ENCODE measurements around the gene SF3A1.

Gene SF3A1

DNA sequence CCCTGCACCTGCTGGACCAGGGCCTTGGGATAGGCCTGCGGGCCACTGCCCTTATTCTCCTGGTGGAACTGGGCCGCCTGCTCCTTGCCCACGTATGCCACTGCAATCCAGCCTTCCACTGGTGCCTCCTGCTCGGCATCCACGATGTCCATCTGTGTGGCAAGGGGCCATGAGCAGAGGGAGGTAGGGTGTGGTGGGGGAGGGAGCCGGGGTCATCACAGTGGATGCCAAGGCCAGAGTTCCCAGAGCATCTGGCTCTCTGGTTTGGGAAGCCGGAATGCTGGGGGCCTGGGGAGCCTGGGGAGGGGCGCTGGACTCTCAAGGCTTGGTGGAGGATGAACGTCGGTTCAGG lies 29.9 kb upstream of the SF3A1 start:
- no peak for DNase-seq

DNA sequence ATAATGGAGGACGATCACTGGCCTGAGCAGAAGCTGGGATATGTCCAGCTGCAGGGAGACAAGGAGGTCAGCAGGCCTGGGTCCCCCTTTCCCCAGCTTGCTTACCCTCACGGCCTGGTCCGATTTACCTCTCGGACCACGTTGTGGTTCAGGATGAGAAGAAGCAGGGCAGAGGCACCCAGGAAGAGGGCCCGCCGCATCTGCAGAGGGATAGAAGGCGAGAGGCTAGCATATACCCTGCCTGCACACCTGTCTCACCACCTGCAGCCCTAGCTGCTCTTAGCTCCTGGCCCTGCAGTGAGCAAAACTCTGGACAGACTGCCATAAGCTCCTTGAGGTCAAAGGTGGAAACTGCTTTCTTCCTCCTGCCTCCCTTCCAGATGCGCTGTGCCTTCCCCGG lies 29.2 kb upstream of the SF3A1 start:
- no peak for DNase-seq

DNA sequence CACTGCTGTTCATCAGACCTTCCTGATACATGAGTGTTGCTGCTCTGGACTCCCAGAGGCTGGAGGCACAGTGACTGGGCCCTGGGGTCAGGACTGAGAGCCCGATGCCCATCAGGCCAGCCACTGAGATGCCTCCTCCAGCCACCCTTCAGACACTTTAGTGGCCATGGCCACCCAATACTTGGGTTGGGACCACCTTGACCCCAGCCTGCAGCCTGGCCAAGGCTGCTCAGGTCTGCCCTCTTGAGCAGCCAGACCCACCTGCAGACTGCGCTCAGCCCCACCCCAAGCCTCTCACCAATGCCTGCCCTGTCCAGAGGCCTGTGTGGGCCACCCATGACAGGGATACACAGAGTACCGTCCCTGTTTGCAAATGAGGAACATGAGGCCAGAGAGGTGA lies 26.4 kb upstream of the SF3A1 start:
- no peak for DNase-seq

DNA sequence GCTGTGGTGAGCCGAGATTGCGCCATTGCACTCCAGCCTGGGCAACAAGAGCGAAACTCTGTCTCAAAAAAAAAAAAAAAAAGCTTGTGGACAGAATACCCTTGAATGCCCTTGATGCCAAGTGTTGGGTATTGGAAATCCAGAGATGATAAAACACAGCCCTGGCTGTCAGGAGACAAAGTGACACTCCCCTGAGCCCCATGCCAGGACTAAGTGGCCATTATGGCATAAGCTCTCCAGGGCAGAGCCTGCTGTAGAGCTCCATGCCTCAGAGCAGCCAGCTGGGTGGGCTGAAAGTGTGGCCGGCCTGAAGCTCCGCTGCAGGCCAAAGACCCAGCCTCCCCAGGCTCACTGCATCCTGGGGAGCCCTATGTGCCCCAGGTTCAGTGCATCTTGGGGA lies 25.6 kb upstream of the SF3A1 start:
- no peak for DNase-seq

DNA sequence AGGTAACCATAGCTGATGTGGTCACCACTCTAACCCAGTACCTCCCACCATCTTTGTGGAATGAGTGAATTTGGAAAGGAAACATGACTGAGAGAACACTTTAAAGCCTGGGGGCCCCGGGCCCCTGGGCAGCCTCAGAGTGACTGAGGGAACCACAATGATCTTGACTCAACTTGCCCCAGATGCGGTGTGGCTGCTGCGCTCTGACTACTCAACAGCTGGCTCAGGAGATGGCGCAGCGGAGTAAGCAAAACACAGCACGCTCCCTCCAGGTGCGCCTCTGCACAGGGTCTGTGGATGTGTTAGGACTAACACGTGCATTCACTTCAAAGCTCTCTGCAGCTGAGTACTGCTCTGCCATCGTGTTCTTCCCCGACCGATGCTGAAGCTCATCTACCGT lies 24.6 kb upstream of the SF3A1 start:
- DNase-seq, result no peak

DNA sequence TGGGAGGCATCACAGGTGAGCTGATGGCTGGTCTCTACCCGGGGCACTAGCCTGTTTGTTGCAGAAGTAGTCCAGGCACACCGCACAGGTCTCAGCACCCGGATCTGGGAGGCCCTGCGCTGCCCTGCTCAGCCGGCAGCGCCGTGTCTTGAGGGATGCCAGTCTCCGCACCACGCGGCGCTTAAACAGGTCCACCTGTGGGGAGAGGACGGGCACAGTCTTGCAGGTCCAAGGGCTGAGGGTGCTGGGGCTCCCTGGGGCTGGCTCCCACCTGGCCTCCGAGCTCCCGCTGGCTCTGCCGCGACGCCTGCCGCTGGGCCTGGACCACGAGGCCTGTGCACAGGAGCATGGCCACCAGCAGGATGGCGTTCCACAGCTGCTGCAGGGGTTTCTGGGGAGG lies 23.3 kb upstream of the SF3A1 start:
- no peak for DNase-seq

DNA sequence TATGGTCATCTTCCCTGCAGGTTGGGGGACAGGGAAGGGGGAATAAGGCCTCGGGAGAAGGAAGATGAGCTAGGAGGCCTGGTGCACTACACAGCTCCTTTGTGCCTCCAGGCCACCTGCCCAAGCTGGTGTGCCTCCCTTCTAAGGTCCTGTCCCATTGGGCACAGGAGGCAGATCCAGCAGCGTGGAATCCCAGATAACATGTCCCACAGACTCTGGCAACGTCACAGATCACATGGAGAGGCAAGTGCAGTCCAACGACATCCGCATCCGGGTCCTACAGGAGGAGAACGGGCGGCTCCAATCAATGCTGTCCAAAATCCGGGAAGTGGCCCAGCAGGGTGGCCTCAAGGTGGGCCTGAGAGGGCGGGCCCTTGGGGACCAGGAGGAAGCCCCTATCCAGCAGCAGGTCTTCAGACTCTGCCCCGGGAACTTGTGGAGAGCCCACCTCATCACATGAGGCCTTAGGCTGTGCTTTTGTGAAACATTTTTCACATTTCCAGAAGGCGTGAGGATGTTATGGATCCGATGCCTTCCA lies 18.7 kb upstream of the SF3A1 start:
- no peak for DNase-seq

DNA sequence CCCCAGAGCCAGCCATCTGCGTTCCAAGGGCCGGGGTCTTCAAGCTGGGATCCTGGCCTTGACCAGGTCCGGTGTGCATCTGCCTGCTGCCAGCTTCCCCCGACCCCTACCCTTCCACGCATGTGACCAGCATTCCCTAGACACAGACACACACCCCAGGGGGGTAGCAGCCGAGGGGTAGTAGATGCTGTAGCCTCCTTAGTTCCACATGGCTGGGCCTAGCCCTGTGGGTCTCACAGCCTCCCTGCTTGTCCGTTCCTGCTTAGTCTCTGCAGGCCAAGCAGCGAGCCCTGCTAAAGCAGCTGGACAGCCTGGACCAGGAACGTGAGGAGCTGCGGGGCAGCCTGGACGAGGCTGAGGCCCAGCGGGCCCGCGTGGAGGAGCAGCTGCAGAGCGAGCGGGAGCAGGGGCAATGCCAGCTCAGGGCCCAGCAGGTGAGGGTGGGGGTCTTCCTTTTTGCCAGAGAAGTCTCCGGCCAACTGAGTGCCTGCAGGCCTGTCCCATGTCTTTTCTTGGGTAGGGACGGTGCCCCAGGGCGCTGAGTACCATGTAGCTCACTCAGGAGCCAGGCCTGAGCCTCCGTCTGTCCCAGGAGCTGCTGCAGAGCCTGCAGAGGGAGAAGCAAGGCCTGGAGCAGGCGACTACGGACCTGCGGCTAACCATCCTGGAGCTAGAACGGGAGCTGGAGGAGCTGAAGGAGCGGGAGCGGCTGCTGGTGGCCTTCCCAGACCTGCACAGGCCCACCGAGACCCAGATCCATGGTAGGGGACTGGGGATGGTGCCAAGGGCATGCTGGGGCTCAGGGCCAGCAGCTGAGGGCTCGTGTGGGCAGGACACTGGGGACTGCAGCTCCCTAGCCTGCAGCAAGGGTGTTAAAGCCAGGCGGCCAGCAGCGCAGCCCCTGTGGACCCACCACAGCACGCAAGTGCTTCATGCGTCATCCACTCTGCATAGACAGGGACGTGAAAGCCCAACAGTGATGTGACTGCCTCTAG lies 16.9 kb upstream of the SF3A1 start:
- no peak for DNase-seq

DNA sequence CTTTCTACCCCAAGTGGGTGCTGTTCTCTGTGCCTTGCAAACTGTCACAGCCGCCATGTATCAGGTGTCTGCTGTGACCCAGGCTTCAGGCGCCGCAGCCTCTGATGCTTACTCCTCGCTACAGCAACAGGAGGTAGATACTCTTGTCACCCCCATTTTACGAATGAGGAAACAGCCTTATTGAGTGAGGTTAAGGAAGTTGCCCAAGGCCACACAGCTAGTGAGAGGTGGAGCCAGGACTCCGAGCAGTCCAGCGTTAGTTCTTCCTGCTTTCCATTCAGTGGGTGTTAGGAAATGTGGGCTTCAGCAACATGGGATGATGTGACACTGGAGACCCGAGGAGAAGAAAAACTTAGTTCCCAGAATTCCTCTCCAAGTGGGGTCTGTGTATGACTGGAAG lies 16.2 kb upstream of the SF3A1 start:
- DNase-seq, result no peak

DNA sequence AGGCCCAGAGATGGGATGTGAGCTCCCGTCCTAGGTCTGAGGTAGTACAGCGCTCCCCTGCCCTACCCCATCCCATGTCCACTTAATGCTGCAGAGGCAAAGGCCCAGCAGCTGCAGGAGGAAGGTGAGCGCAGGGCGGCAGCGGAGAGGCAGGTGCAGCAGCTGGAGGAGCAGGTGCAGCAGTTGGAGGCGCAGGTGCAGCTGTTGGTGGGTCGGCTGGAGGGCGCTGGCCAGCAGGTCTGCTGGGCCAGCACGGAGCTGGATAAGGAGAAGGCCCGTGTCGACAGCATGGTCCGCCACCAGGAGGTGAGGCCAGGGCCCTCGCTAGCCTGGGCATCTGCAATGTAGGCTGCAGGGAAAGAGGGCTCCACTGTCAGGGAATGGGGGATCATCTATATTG lies 15.3 kb upstream of the SF3A1 start:
- DNase-seq, result no peak

DNA sequence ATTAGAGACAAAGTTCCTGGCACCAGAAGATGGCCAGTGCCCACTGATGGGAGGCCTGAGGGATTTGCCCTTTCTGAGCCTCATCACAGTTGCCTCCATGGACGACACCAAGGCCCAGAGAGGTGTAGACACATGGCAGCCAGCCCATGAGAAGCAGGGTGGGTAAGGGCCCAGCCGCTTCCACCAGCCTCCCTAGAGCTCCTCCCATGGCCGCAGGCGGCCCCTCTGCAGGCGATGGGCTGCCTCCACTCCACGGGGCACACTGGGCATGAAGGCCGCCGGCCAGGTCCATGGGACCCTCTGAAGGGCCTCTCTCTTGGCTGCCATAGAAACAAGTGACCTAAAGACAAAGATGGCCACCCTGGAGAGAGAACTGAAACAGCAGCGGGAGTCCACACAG lies 14.6 kb upstream of the SF3A1 start:
- no peak for DNase-seq

DNA sequence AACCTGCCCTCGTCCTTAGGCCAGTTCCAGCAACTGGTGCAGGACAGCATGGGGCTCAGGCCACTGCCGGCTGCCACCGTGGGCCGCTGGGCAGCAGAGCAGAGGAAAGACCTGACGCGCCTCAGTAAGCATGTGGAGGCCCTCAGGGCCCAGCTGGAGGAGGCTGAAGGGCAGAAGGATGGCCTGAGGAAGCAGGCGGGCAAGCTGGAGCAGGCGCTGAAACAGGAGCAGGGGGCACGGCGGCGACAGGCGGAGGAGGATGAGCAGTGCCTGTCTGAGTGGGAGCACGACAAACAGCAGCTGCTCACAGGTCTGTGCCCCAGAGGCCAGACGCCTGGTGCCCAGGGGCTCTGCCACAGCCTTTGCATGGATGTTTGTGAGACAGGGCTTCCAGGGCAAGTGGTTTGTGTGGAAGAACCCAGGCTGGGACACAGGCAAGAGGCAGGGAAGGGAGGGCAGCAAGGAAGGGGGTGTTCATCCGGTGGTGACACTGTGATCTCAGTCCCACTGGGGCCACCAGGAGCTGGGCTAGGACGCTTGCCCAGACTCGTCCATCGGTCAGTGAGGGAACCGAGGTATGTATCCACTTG lies 14.0 kb upstream of the SF3A1 start:
- no peak for DNase-seq

DNA sequence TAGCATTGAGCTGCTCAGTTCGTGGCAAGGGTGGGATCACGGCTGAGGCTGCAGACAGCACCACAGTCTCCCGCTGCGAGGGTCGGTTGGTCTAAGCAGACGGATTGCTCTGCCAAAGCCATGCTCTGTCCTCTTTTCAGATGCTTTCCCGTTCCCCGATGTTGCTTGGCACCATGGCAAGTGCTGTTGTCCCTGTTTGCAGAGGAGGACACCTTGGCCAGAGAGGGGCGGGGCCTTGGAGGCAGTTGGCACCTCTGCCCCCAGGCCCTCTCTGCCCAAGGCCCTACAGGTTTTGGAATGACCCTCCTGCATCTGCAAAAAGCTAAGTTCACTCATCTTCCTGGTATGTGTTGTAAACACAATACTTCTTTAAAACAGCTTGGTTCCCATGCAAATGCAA lies 11.7 kb upstream of the SF3A1 start:
- no peak for DNase-seq

DNA sequence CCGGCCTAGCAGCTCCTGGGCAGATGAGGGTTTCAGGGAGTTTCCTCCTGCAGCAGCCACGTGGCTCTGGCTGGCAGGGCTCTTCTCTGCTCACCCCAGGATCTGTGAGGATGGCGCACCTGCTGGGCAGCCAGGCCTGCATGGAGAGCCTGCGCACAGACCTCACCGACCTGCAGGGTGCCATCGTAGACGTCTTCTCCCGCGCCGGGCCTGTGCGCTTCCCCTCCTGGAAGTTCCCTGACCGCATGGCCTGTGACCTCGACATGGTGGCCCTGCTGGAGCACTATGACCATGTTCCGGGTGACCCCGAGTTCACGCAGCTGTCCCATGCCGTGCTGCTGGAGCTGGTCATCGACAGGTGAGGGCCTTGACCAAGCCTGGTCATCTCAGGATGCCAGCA lies 9.2 kb upstream of the SF3A1 start:
- DNase-seq, result no peak

DNA sequence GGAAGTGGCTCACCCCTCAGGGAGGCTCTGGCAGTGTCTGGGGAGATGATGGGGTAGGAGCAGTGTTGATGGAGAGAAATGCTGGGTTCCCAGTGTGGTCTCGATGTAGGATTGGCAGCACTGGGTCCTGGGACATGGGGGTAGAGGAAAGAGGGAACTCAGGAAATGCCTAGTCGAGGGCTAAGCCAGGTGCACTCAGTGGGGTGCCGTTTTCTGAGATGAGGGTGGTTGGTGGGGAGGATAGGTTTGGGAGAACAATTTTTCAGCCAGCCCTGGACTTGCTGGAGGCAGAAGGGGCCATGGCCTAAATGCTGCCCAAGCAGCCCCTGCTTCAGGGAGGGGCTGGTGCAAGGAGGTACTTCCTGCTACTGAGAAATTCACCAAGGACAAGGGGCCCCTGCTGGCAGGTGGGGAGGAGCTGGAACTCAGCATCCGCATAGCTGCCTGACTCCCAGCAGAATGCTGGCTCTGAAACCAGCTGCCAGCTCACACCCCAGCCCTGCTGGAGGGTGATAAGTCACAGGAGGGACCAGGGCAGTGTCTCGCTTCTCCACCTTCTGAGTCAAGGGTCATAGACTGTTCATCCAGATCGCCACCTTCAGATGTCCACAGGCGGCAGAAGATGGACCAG lies 6.1 kb upstream of the SF3A1 start:
- DNase-seq, result no peak

DNA sequence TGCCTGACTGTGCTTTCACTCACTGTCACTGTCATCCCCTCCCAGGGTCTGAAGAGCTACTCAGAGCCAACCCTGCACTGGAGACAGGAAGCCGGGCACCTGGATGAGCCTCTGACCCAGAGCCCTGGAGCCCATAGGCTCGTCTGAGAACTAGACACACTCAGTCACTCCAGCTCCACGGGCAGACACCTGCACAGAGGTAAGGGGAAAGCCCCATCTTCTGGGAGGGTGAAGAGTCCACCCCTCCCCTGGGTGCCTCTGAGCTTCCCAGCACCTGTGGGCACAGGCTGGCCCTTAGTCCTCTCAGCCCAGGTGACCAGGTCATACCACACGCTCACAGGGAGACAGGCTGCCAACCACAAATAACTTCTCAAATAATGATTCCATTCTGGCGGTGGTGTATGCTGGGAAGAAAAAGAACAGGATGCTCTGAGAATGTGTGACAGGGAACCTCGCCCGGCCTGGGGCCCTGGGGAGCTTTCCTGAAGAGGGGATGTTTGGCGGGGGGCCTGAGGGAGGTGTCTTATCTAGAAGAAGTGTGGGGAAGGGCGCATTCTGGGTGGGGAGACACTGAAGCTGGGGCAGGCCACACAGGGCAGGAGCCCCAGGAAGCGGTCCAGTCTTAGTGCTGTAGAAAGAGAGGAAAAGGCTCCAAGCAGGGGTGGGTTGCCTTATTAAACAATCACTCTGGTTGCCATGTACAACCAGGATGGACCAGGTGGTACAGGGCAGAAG lies 5.4 kb upstream of the SF3A1 start:
- no peak for DNase-seq

DNA sequence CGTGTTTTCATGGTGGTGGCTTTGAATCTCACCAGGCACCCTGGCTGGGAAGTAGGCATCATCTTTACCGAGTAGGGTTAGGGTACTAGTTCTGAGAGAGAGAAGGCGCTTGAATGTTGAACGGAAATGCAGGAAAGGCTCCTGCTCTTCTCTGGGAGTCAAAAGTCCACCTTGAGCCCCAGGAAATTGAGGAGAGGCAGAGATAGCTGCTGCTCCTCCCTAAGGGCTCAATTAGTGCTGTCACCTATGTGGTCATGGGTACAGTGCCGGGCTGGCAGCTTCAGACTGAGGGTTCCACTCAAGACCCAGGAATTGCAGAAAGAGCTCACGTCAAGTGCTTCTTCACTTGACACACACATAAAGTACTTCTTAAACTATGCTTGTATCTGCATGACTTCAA lies 1.8 kb upstream of the SF3A1 start:
- DNase-seq, result no peak

DNA sequence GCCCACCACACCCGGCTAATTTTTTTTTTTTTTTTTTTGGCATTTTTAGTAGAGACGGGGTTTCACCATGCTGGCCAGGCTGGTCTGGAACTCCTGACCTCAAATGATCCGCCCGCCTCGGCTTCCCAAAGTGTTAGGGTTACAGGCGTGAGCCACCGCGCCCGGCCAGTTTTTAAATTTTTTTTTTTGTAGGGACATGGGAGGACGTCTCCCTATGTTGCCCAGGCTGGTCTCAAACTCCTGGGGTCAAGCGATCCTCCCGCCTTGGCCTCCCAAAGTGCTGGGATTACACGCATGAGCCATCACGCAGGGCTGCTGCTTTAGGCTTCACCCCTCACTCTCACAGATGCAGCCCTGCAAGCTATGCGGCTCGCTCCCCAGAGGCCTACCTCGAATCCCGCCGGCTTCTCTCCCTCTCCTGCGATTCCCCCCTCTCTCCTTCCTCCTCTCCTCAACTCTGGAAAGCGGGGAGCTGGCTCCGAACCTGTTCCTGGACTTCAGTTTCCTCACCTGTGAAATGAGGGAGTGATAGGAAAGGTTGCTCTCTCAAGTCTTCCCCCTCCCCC lies 1.0 kb upstream of the SF3A1 start:
- DNase-seq, result no peak

DNA sequence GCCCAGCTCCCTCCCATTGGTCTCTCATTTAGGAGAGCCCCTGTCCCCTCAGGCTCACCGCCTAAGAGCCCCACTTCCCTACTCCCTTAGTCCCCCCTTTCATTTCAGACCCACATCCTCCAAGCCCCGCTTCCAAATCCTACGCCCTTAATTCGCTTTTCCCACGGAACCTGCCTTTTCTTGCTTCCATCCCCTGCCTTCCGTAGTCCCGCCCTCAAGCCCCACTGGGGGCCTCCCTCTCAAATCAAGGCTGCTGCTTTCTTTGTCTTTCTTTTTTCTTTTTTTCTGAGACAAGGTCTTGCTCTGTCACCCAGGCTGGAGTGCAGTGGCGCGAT lies 509 bp upstream of the SF3A1 start:
- DNase-seq, result no peak

DNA sequence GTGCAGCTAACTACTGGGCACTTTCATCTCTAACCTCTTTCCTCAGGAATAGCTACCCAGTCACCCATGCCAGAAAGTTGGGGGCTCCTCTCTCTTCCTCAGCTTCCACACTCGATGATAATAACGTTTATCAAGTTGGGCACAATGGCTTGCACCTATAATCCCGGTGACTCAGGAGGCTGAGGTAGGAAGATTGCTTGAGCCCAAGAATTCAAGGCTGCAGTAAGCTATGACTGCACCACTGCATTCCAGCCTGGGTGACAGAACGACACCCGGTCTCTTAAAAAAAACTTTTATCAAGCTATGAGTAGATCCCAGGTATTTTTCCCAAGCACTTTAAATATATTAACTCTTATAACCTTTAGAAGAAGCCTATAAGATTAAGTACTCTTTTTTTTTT lies 2.0 kb downstream of the SF3A1 start:
- no peak for DNase-seq

DNA sequence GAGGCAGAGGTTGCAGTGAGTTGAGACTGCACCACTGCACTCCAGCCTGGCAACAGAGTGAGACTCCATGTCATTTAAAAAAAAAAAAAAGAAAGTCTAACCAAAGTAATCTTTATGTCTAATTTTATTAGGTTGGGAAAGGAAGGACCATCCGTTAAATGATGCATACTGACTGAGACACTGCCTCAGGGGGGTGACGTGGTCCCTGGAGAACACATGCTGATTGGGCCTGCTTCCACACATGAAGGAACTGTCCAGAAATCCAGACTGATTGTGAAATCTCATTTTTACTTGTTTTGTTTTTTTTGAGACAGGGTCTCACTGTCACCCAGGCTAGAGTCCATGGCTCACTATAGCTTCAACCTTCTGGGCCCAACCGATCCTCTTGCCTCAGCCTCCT lies 5.5 kb downstream of the SF3A1 start:
- no peak for DNase-seq

DNA sequence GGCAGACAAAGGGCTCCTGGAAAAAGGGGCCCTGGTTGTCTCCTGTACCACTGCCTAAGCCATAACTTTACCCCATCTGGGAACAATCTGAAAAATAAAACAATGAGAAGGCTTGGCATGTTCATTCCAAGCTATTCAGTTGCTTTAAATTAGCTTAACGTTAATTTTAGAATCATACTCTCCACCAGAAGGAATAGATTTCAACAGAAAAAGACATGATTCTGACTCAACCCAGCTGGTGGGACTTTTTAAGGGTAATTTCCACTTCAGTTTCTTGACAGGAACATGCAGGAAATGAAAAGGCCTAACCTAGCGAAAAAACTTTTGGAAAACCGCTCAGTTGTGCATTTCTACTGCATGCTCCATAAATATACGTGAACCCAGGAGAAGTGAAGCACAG lies 7.9 kb downstream of the SF3A1 start:
- DNase-seq, result no peak

DNA sequence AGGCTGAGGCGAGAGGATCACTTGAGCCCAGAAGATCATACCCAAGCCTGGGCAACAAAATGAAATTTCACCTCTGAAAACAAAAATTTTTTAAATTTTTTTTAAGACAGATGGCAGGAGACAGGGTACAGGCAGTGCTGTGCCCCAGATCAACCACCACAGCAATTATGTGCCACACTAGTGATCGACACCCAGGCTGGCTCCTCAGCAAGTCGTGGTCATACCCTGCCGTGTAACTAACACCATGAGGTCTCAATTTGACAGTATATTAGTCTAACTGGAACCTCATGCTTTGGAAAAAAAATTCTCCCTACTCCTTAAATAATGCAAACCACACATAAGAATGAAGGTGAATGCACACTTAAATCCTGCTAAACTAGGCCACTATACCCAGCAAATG lies 8.3 kb downstream of the SF3A1 start:
- DNase-seq, result no peak

Measured in stimulated activated CD4-positive, alpha-beta T cell treated with anti-CD3 and anti-CD28 coated beads, Interleukin-4, amount 100 ng/mL, for 24 hours (primary cell).